Right cardiac atrium (tissue), 5 donors: ENCODE results near the gene CCDC91. TPM values are rescaled to one million over a fixed set of nuclear protein-coding genes. Genes with fewer than 3 reads are reported as not detected.
"Not testable (repeated sequence)": the region's sequence is repeated elsewhere in the genome, so short reads cannot be mapped to it uniquely, and the experiment has no call there.

Source experiments
- ATAC-seq, 2 donors: fragments of 200-7000 bp; cut with Tn5 transposase; one replicate each; pipeline versions ENCODE4 v1.8.0 to v1.9.1; 2020; ENCODE audit warnings: moderate library complexity in 2 of 2, mild to moderate bottlenecking in 1 of 2
- DNase-seq, 3 donors: peaks; one replicate each; pipeline ENCODE4 v3.0.0-alpha.2; 2020
- H3K27ac ChIP-seq: one replicate; pipeline ENCODE4 v1.5.1; 2013; ENCODE audit warnings: mild to moderate bottlenecking, low read length, control low read depth, moderate library complexity
- H3K27me3 ChIP-seq: one replicate; pipeline ENCODE4 v1.6.1; 2013; ENCODE audit not compliant: control insufficient read depth, insufficient read depth
- H3K4me1 ChIP-seq: one replicate; pipeline ENCODE4 v1.6.1; 2013; ENCODE audit warnings: low read length; ENCODE audit not compliant: control insufficient read depth, insufficient read depth
- H3K4me3 ChIP-seq: one replicate; pipeline ENCODE4 v1.5.1; 2013; ENCODE audit warnings: low read length, control low read depth
- H3K9me3 ChIP-seq: one replicate; pipeline ENCODE4 v1.6.1; 2013; ENCODE audit warnings: low read length; ENCODE audit not compliant: control insufficient read depth
- WGBS: extraction: QIAGEN DNeasy Blood & Tissue Kit; methylation state at CpG from one replicate; pipeline ENCODE4 v1.1.7; 2013; 5-methylcytosine and 5-hydroxymethylcytosine counted together
- intact Hi-C, 4 donors: fragments of 100-400 bp; cut with DNase I; formaldehyde crosslinking; loops; one replicate each; pipeline versions ENCODE4 v1.11.0 to v1.14.0; 2022 to 2023
- polyA plus RNA-seq: library from polyadenylated mRNA; stranded (reverse); fragments of 200-250 nt; gene quantifications from one replicate; pipeline ENCODE4 v1.2.3, GENCODE V29; 2013
- total RNA-seq, 4 donors: library from RNA; stranded (reverse); fragmentation: NEBNext Ultra II Directional; extraction: Animal tissue kit (Norgen Biotek cat#: 25700); gene quantifications; one replicate each; pipeline ENCODE4 v1.2.1, GENCODE V29; 2021
- donor health status: healthy with polysubstance abuse.
- donor health status: DM: no; HTN: yes; CAD: no.
- donor health status: DM: no; HTN: no; CAD: no.
- donor health status: DM: no; HTN: yes; CAD: no; lungs with severe emphysema.
- donor health status: DM: yes; HTN: yes; CAD: no.

The CCDC91 gene
- total and polyA plus RNA-seq, 5 donors = 26.8 to 50.3 (median 45.4) TPM

DNA sequence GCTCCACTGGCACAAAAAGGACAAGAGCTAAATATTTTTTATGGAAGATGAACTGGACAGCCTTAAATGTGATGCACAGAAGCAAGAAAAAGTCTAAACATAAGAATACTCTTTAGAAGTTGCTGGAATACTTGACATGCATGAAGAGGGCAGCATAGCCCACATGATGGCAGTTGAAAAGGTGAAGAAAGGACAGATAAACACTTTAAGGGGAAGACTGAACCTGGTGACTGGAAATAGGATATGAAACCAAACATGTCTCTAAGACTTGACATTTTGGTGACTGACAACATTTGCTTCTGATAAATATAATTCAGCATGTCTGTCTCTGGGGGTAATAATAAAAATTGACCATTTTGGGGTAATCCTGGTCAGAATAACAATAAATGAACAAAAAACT, 273.1 kb downstream of the CCDC91 start:
- Histone ChIP-seq H3K27ac (no peak overlapping the region), H3K9me3 (no peaks in the 10 kb centered on the region), H3K4me3 (no peak overlapping the region), H3K27me3 (no peaks in the 10 kb centered on the region), H3K4me1 (no peaks in the 10 kb centered on the region)
- ATAC-seq = no peak
- intact Hi-C loops = no loop called here
- DNase-seq = no peak

DNA sequence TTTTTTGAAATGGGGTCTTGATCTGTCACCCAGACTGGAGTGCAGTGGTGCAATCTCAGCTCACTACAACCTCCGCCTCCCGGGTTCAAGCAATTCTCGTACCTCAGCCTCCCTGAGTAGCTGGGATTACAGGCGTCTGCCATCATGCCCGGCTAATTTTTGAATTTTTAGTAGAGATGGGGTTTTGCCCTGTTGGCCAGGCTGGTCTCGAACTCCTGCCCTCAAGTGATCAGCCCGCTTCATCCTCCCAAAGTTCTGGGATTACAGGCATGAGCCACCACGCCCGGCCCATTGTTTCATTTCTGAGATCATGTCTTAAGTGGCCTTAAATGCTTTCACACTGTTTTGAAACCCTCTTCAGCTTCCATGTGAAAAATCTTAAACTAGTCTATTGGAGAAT, 281.5 kb downstream of the CCDC91 start:
- H3K4me3 ChIP-seq, H3K4me1 ChIP-seq, DNase-seq, H3K9me3 ChIP-seq, H3K27me3 ChIP-seq, intact Hi-C loops, H3K27ac ChIP-seq, ATAC-seq: not testable (repeated sequence)
- 97% methylated on average over 9 of the region's 9 CpGs for WGBS

DNA sequence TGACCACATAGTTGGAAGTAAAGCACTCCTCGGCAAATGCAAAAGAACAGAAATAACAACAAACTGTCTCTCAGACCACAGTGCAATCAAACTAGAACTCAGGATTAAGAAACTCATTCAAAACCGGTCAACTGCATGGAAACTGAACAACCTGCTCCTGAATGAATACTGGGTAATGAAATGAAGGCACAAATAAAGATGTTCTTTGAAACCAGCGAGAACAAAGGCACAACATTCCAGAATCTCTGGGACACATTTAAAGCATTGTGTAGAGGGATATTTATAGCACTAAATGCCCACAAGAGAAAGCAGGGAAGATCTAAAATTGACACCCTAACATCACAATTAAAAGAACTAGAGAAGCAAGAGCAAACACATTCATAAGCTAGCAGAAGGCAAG, 285.9 kb downstream of the CCDC91 start:
- intact Hi-C loops, H3K27ac ChIP-seq, H3K9me3 ChIP-seq, DNase-seq, ATAC-seq, H3K27me3 ChIP-seq, H3K4me1 ChIP-seq, H3K4me3 ChIP-seq: not testable (repeated sequence)
- 76% methylated on average over 3 of the region's 3 CpGs for WGBS

DNA sequence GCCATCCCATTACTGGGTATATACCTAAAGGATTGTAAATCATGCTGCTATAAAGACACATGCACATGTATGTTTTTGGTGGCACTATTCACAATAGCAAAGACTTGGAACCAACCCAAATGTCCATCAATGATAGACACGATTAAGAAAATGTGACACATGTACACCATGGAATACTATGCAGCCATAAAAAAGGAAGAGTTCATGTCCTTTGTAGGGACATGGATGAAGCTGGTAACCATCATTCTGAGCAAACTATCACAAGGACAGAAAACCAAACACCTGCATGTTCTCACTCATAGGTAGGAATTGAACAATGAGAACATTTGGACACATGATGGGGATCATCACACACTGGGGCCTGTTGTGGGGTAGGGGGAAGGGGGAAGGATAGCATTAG, 288.8 kb downstream of the CCDC91 start:
- ATAC-seq, H3K4me1 ChIP-seq, intact Hi-C loops, DNase-seq, H3K27ac ChIP-seq, H3K9me3 ChIP-seq, H3K27me3 ChIP-seq, H3K4me3 ChIP-seq: not testable (repeated sequence)
- 94% methylated on average over 1 of the region's 1 CpG for WGBS

DNA sequence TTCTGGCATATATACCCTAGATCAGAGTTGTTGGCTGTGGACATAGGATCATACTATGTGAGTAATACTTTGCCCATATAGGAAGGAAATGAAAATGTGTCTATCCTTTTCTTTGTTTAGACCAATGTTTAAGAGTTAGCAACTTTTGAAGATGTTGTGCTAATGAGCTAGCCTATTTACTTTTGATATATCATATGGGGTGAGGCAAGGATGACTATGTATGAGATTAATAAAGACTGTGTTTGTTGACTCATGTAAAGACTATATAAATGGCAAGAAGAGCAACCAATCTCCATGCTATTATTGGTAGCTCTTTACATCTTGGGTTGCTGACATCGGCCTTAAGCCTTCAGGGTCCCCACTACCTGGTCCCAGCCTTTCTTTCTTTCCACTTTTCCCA, 289.4 kb downstream of the CCDC91 start:
- intact Hi-C loops = no loop called here
- DNase-seq = no peak
- no peak overlapping the region for H3K27ac ChIP-seq
- no peaks in the 10 kb centered on the region for H3K9me3 ChIP-seq
- H3K27me3 ChIP-seq = no peaks in the 10 kb centered on the region
- no peak for ATAC-seq
- no peak overlapping the region for H3K4me3 ChIP-seq
- no peaks in the 10 kb centered on the region for H3K4me1 ChIP-seq
- WGBS = 100% methylated on average over 1 of the region's 1 CpG

DNA sequence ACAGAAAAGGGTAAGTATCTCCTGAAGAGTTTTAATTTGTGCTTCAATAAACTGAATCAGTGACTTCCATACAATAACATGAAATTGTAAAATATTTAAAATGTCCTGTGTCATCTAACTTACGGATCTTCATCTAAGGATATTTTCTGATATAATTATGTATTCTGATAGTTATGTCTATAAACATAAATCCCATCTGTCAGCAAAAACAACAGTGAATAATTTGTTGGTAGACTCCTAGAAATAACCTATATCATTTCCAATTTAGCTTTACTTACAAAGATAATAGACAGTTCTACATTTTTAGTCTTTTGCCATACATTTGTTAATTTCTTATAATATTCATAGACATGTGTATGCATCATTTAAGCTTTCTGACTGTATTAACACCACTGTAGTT, 293.9 kb downstream of the CCDC91 start:
- no peak overlapping the region for H3K4me3 ChIP-seq
- H3K27me3 ChIP-seq = no peaks in the 10 kb centered on the region
- no peaks in the 10 kb centered on the region for H3K9me3 ChIP-seq
- DNase-seq = no peak
- H3K4me1 ChIP-seq = no peaks in the 10 kb centered on the region
- WGBS = 95% methylated on average over 1 of the region's 1 CpG
- intact Hi-C loops = no loop called here
- ATAC-seq = no peak
- no peak overlapping the region for H3K27ac ChIP-seq

DNA sequence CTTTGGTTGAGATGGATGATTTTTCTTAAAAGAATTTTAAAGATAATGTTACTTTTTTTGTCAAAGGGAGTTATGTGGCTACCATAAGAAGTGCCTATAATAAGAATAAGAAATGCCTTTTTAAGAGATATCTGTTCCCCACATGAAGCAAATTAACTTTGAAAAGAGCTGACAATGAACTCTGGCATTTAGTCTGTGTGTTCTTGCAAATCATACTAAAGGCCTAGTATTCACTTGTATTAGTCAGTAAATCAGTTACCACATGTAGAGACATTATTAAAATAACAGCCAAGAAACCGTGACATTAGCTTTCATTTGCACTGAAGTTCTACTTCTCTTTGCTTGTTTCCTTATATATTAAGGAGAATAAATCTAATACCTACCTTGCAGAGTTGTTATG, 296.3 kb downstream of the CCDC91 start:
- no peaks in the 10 kb centered on the region for H3K9me3 ChIP-seq
- 72% methylated on average over 1 of the region's 1 CpG for WGBS
- H3K27ac ChIP-seq = no peak overlapping the region
- no peak overlapping the region for H3K4me3 ChIP-seq
- intact Hi-C loops = no loop called here
- no peak for DNase-seq
- ATAC-seq = no peak
- H3K4me1 ChIP-seq = no peaks in the 10 kb centered on the region
- no peaks in the 10 kb centered on the region for H3K27me3 ChIP-seq

DNA sequence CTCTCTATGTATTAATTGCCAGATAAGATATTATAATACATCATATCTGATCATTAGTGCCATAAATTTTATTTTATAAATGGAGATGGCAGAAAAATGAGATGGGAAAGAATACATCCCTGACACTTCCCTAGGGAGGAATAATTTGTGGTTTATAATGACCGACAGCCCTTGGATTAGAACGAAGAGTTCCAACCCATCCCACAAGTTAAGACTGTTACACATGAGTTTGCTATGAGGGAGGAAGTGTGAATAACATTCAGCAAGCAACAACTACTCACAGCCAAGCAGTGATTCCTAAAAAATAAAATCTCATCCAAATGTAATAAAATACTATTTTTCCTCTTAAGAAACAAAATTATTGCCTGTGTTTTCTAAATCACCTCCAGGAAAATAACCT, 299.0 kb downstream of the CCDC91 start:
- no peaks in the 10 kb centered on the region for H3K27me3 ChIP-seq
- DNase-seq (no peak), ATAC-seq (no peak)
- no peaks in the 10 kb centered on the region for H3K9me3 ChIP-seq
- intact Hi-C loops = no loop called here
- H3K27ac ChIP-seq = no peak overlapping the region
- 52% methylated on average over 2 of the region's 2 CpGs for WGBS
- H3K4me1 ChIP-seq = no peaks in the 10 kb centered on the region
- H3K4me3 ChIP-seq = no peak overlapping the region

DNA sequence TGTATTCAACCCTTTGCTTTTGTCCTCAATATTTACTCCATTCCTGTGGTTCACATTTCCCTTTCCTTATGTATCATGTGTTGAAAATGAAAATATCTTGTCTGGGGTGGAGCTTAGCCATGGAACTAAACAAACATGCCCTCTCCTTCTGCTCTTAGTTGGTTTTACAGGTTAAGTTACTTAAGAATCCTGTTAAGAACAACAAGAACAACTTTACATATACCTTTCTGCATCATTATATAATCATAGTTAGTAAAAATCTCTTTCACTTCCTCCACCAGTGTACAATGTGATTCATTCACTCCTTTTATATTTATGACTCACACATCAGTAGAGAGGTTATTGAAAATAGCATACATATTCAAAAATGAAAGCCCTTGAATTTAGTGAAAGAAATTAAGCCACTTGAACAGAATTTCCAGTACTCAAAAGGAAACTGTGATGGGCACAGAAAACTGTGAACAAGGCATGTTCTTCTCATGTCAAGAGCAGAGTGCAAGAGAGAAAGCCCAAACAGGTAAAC, 307.7 kb downstream of the CCDC91 start:
- no peak overlapping the region for H3K4me3 ChIP-seq
- no peak for ATAC-seq
- H3K27ac ChIP-seq = no peak overlapping the region
- H3K9me3 ChIP-seq = no peaks in the 10 kb centered on the region
- no peaks in the 10 kb centered on the region for H3K27me3 ChIP-seq
- H3K4me1 ChIP-seq = peaks cover 1% of the 10 kb centered on the region
- DNase-seq = no peak
- intact Hi-C loops = no loop called here

DNA sequence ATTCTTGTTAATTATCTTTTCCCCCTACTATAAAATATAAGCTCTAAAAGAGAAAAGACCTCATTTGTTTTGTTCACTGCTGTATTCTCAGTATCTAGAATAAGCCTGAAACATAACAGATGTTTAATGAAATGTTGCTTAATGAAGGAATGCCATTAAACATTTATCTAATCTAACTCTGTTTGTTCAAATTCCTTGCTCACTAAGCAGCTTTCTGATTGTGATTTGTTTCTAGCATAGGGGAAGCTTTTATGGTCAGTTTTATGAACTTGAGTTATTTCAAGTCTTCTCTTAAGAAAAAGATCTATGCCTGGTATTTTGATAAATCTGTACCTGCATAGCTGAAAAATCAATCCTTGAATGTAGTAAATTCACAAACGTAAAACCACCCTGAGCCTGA, 308.6 kb downstream of the CCDC91 start:
- no peak overlapping the region for H3K4me3 ChIP-seq
- no peak overlapping the region for H3K27ac ChIP-seq
- intact Hi-C loops = no loop called here
- ATAC-seq (no peak), DNase-seq (no peak)
- 76% methylated on average over 1 of the region's 1 CpG for WGBS
- H3K9me3 ChIP-seq = no peaks in the 10 kb centered on the region
- no peaks in the 10 kb centered on the region for H3K27me3 ChIP-seq
- H3K4me1 ChIP-seq = peaks cover 1% of the 10 kb centered on the region

DNA sequence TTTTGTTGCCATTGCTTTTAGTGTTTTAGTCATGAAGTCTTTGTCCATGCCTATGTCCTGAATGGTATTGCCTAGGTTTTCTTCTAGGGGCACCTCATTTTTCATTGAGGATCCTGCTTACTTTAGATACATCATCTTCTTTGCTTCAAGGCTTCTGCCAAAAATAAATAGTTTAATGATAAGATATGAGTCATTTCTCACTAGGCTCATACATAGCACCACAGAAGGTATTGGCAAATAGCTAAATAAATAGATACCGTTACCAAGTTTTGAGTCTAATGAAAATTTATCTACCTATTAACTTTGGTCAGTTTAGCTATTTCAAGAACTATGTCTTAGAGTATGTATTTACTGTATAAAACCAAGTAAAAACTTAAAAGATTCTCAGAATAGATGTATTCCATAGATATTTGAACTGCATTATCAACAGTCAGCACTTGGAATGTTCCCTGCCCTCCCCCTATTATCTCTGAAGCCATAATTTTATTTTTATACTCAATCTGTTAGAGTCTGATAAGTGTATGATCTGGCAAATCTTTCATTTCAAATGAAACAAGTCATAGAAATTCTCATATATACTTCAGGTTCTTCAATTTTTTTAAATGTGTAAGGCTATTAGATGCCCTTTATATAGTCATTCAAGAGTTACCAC, 310.2 kb downstream of the CCDC91 start:
- ATAC-seq (no peak), DNase-seq (no peak)
- intact Hi-C loops = no loop called here
- H3K4me1 ChIP-seq = peaks cover 1% of the 10 kb centered on the region
- H3K9me3 ChIP-seq = no peaks in the 10 kb centered on the region
- 89% methylated on average over 1 of the region's 1 CpG for WGBS
- H3K27me3 ChIP-seq = no peaks in the 10 kb centered on the region
- H3K4me3 ChIP-seq = no peak overlapping the region
- H3K27ac ChIP-seq = no peak overlapping the region

DNA sequence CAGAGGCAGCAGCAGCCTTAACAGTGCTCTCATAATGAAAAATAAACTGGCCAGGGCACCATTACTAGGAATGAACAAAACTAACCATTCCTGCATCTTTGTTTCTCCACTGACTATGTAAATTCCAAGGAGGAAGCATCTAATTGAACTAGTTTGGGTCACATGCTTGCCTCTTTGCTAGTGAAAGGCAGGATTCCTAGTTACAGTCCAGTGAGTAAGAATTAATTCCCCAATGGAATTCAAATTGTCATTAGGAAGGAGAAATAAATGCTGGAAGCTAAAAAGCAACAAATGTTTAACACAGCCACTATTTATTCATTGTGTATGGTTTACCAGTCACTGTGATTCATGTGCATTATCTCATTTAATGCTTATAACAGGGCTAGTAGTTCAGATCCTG, 316.0 kb downstream of the CCDC91 start:
- Histone ChIP-seq H3K27ac (no peak overlapping the region), H3K9me3 (no peaks in the 10 kb centered on the region), H3K4me1 (no peaks in the 10 kb centered on the region), H3K4me3 (no peak overlapping the region), H3K27me3 (no peaks in the 10 kb centered on the region)
- DNase-seq (no peak), ATAC-seq (no peak)
- intact Hi-C loops = no loop called here
